Measurements from ENCODE around the gene AAGAB. TPM values are rescaled to one million over a fixed set of nuclear protein-coding genes. Genes with fewer than 3 reads are reported as not detected.

Gene AAGAB
- total RNA-seq, 1 donor from 2014 or later = 23.2 TPM

DNA sequence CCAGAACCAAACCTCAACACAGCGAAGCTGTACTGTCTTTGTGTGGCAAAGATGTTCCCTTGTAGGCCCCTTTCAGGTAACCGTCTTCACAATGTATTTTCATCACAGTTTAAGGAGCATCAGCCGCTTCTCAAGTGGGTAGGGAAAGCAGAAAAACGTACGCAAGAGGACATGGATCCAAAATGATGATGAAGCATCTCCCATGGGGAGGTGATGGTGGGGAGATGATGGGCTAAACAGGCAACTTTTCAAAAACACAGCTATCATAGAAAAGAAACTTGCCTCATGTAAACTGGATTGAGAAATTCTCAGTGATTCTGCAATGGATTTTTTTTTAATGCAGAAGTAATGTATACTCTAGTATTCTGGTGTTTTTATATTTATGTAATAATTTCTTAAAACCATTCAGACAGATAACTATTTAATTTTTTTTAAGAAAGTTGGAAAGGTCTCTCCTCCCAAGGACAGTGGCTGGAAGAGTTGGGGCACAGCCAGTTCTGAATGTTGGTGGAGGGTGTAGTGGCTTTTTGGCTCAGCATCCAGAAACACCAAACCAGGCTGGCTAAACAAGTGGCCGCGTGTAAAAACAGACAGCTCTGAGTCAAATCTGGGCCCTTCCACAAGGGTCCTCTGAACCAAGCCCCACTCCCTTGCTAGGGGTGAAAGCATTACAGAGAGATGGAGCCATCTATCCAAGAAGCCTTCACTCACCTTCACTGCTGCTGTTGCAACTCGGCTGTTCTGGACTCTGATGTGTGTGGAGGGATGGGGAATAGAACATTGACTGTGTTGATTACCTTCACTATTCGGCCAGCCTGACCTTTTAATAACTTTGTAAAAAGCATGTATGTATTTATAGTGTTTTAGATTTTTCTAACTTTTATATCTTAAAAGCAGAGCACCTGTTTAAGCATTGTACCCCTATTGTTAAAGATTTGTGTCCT lies 60.0 kb downstream of the AAGAB start:
- peak; percentile 4 for ATAC-seq
- intact Hi-C loops (cut with DNase I) = no loop called here
- no peak for DNase-seq (ENCODE audit: low spot score)

DNA sequence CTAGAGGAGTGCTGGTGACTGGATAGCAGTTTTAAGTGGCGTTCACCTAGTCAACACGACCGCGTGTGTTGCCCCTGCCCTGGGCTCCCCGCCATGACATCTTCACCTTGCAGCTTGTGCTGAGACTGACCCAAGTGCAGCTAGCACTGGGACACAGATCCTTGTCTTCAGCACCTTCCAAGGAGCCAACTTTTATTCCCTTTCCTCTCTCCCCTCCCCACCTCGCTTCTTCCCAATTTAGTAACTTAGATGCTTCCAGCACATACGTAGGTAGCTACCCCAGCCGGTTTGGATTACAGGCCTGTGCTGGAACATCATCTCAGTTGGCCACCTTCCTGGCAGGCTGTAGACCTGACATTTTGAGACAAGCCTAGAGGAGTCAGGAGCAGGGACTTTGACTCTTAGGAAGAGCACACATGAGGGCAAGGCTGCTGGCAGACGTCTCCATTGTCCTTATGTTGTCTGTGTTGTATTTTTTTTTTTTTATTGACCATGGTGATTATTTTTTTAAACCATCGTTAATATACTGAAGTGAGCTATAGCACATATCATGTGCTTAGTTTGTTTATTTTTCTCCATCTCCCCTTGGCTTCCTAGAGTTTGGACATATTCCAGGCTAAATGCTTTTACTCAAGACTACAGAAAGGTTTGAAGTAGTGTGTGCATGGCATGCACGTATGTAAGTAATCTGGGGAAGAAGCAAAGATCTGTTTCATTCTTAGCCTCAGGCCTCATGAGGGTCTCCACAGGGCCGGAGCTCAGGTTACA lies 61.1 kb downstream of the AAGAB start:
- intact Hi-C loops (cut with DNase I) = no loop called here
- ATAC-seq (no peak), DNase-seq (ENCODE audit: low spot score) (no peak)

DNA sequence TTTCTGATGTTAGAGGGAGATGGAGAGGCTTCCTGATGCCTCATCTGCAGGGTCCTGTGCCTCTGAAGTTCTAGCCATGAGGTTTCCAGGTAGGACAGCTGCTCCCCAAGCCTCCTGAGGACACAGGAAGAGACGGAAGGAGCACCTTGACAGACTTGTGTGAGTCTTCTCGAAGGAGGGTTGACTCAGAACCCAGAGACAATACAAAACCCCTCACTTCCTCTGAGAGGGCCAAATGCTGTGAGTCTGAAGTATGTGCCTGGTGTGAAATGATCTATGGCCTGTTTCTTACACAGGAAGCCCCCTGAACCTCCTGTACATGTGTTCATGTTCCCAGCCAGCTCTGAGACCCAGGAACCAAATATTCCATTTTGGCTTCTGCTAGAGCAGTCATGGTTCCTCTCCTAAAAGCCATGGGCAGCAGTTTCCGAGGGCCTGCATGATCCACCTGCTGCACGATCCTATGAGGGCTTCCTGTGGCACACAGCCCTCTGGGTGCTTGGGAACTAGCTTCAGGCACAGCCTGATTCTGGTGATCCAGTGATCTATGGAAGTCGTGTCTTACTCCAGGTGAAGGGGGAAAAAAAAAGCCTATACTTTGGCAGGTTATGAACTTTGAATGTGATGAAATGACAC lies 62.2 kb downstream of the AAGAB start:
- DNase-seq (ENCODE audit: low spot score) = no peak
- intact Hi-C loops (cut with DNase I) = no loop called here
- ATAC-seq = no peak

DNA sequence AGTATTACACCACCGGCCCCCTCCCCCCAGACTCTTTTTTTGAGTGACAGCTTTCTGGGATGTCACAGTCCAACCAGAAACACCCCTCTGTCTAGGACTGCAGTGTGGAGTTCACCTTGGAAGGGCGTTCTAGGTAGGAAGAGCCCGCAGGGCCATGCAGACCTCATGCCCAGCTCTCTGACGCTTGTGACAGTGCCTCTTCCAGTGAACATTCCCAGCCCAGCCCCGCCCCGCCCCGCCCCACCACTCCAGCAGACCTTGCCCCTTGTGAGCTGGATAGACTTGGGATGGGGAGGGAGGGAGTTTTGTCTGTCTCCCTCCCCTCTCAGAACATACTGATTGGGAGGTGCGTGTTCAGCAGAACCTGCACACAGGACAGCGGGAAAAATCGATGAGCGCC lies 63.6 kb downstream of the AAGAB start:
- intact Hi-C loops (cut with DNase I) = no loop called here
- DNase-seq (ENCODE audit: low spot score) (no peak), ATAC-seq (no peak)

DNA sequence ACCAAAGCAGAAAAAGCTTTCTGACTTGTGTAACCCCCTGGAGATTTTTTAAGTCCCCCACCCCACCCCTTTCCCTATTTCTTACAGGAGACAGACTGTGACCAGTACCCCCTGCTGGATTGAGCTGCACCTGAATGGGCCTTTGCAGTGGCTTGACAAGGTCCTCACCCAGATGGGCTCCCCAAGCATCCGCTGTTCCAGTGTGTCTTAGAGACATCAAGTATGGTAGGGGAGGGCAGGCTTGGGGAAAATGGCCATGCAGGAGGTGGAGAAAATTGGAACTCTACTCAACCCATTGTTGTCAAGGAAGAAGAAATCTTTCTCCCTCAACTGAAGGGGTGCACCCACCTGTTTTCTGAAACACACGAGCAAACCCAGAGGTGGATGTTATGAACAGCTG lies 64.1 kb downstream of the AAGAB start:
- no peak for DNase-seq (ENCODE audit: low spot score)
- ATAC-seq = no peak
- intact Hi-C loops (cut with DNase I) = no loop called here

DNA sequence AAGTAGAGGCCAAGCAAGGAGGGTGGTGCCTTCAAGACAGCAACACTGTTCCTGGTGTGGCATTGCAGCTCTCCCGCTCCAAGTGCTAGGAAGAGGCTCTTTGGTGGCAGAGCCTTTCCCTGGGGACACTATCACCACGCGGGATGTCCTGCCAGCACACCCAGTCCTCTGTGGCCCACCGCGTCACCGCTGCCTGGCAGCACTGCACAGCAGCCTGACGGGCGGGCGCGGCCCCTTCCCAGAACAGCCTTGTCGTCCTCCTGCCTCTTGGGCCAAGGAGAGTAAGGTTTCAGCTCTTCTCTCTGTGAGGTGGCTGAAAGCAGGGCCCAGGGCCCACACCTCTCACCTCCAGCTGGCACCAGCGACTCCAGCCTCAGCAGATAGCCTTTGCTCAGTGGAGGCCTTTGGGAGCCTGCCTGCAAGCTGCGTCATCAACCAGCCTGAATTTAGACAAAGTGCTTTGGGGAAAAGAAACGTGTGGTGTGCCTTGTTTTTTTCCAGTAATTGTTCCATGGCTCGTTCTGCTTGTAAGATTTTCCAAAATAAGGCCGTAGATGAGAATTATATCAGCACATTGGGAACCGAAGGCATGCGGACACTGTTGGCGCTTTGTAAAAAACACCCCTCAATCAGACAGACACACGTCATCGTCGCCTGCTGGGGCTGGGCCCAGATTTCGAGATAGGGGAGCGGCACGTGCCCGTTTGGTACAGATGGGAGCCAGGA lies 65.0 kb downstream of the AAGAB start:
- ATAC-seq = peak; percentile 86
- peak; percentile 91 for DNase-seq (ENCODE audit: low spot score)
- intact Hi-C loops (cut with DNase I) = no loop called here

DNA sequence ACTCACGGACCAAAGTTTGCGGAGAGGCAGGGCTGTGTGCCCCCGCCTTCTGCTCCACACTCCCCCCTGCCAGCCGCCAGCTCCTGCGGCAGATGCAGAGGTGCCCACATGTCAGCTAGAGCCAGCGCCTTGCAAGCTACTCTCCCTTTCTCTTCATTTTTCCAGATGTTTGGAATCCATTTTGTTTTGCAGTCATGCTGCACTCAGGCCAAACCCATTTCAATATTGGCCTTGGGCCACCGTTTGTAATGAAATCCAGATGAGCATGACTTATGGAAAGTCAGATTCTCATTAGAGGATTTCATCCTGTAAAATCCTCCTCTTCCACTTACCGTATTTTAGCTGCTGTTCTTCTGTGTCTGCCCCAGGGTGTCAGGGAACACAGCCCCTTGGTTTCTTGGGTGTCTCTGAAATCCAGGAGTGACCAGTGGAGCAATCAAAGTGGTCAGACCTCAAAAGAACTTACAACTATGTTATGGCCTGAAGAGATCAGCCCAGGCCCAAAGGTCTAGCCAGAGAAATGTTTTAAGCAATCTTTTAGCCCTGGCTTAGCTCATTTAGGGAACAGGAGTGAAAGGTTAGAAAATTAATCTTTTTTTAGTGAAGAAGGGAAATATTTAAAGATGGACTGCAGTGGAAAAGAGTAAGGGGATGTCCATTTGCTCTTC lies 65.8 kb downstream of the AAGAB start:
- DNase-seq (ENCODE audit: low spot score) (peak; percentile 80), ATAC-seq (peak; percentile 61)
- intact Hi-C loops (cut with DNase I) = no loop called here

DNA sequence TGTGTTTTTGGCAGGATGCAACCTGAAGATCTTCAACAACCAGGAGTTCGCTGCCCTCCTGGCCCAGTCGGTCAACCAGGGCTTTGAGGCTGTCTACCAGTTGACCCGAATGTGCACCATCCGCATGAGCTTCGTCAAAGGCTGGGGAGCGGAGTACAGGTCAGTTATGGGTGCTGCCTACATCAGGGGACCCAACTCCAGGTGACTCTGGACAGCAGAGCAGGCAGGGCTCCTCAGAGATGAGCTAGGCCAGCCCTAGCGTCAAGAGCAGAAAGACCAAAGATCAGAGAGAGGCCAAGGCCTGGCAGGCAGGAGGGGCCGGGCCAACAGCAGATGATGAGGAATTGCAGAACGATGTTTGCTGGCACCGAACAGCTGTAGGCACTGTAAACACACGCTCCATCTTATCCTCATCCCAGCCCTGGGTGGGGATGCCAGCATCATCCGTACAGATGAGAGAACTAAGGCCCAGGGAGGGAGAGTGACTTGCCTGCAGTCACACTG lies 67.1 kb downstream of the AAGAB start:
- DNase-seq (ENCODE audit: low spot score) = peak; percentile 55
- intact Hi-C loops (cut with DNase I) = no loop called here
- ATAC-seq = no peak

DNA sequence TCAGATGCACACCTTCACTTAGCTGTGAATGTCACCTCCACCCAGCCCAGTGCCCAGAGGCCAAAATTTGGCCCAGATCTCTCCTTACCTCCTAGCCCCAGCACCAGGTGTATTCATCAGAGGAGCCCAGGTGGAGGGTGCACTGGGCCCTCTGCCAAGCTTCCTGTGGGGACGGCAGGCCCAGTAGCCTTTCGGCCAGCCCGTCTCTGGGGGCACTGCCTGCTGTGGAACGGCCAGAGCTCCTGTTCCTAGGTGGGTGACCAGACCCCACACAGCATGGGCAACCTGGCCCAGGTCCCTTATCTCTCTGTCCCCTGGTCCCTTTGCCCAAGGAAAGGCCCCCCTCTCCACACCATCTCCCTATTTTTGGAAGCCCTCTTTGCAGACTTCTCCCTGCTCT lies 67.8 kb downstream of the AAGAB start:
- DNase-seq (ENCODE audit: low spot score) (peak; percentile 60), ATAC-seq (no peak)
- intact Hi-C loops (cut with DNase I) = no loop called here

DNA sequence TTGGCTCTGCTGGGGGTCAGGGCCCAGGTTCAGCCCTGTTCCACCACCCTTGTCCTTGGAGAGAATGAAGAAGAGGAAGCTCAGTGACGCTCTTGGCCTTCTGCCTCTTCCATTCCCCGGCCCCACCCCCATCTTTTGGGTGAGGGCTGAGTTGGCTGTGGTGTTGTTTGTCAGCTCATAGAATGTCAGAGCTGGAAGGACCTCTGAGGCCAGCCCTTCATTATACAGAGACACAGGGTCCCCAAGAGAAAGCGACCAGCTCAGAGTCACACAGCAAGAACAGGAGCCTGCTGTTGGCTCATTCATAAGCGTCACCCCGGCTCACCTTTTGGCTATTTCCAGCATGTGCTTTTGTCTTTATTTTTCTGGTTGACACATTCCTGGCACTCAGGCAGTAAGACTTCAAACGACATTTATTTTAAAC lies 68.2 kb downstream of the AAGAB start:
- DNase-seq (ENCODE audit: low spot score) (peak; percentile 78), ATAC-seq (peak; percentile 13)
- intact Hi-C loops (cut with DNase I) = no loop called here

DNA sequence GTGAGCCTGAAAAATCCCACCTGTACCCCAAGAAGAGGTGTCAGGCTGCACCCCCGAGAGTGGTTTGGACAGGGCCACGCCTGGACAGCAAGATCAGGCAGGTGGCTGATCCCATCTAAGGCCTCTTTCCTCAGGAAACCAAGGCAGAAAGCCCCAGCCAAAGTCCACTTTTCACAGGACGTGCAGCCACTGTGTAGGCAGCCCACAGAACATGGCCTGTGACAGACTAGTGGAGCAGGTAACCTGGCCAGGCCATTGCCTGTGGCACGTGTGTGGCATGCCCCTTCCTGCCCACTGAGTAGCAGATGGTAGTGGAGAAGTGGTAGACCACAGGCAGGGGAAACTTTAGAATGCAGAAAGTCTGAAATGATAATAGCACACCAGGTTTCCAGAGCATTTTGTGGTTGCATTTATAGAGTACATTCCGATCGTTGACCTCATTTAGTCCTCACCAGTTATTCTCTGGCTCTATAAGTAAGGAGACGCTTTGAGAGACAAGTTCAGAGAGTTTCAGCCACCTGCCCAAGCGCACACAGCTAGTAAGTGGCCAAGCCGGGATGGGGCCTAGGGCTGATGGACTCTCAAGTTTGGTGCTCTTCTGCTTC lies 68.7 kb downstream of the AAGAB start:
- peak; percentile 55 for DNase-seq (ENCODE audit: low spot score)
- ATAC-seq = no peak
- intact Hi-C loops (cut with DNase I) = no loop called here

DNA sequence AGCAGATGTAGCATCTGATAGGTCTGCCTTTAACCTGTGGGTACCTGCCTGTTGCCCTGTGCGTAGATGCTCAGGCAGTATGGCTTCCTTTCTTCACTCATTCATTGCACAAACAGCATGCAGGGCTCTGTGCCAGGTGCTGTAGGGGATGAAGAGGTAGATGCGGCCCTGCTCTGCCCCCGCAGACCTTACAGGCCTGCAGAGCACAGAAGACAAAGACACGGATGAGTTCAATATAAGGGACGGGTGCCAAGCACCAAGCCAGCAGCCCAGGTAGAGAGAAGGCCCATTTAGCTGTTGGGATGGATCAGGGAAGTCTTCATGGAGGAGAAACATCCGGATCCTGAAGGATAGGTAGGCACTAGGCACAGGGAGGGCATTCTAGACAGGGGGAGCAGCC lies 69.4 kb downstream of the AAGAB start:
- DNase-seq (ENCODE audit: low spot score) (peak; percentile 51), ATAC-seq (no peak)
- intact Hi-C loops (cut with DNase I) = no loop called here

DNA sequence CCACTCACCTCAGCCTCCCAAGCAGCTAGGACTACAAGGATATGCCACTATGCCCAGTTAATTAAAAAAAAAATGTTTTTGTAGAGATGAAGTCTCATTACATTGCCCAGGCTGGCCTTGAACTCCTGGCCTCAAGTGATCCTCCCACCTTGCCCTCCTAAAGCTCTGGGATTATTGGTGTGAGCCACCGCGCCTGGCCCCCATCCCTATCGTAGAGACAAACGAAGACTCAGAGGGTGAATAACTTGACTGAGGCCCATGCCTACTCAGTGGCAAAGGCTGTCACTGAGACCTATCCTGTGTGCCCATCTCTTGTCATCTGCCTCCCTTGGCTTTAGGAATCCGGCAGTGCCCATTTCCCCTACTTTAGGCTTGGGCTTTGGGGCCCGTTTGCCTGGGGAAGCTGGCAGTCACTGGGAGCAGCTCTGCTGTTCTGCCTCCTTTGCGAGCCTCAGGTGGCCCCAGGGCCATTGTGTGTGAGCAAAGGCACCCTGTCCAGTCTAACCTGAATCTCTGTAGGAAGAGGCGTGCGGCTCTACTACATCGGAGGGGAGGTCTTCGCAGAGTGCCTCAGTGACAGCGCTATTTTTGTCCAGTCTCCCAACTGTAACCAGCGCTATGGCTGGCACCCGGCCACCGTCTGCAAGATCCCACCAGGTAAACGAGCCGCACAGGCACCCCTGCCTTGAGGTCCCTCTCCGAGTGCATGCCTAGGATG lies 70.1 kb downstream of the AAGAB start:
- ATAC-seq = no peak
- DNase-seq (ENCODE audit: low spot score) = peak; percentile 61
- intact Hi-C loops (cut with DNase I) = no loop called here

DNA sequence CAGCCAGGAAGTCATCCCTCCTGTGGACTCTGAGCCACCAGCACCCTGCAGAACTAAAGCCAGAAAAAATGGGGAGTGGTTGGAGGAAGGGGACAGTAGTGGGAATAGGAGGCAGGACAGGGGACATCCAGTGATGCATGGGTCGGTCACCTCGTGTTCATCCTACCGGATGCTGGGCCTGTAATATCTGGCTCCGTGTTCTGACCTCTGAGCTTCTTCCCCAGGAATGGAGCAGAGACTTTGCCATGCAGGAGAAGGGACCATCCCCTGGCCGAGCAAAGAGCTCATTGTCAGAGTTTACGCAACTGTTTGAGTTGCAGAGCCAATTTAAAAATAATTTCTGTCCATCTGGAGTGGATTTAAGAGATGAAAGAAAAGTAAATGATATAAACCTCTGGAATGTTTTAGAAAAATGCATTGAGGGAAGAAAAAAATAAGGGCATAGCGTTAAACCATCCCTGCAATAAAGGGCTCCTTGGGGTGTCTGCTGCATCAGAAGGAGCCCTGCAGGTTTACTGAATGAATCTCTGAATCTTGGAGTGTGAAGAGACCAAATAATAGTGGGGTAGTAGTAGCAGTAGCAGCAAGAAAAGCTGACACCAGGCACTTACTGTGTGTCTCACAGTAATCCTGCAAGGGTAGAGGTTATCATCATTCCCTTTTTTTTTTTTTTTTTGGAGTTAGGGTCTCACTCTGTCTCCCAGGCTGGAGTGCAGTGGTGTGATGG lies 70.9 kb downstream of the AAGAB start:
- DNase-seq (ENCODE audit: low spot score) (peak; percentile 67), ATAC-seq (peak; percentile 89)
- intact Hi-C loops (cut with DNase I) = no loop called here

DNA sequence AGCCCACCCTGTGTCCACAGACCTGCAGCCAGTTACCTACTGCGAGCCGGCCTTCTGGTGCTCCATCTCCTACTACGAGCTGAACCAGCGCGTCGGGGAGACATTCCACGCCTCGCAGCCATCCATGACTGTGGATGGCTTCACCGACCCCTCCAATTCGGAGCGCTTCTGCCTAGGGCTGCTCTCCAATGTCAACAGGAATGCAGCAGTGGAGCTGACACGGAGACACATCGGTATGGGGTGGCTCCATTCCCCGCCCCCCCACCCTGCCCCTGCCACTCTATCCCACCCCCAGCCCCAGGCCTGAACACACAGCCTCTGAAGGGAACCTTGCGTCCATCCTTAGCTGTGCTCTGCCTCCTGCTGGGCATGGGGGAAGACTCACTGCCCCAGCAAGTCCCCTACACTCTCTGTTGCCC lies 73.2 kb downstream of the AAGAB start:
- intact Hi-C loops (cut with DNase I) = no loop called here
- ATAC-seq (no peak), DNase-seq (ENCODE audit: low spot score) (peak; percentile 53)

DNA sequence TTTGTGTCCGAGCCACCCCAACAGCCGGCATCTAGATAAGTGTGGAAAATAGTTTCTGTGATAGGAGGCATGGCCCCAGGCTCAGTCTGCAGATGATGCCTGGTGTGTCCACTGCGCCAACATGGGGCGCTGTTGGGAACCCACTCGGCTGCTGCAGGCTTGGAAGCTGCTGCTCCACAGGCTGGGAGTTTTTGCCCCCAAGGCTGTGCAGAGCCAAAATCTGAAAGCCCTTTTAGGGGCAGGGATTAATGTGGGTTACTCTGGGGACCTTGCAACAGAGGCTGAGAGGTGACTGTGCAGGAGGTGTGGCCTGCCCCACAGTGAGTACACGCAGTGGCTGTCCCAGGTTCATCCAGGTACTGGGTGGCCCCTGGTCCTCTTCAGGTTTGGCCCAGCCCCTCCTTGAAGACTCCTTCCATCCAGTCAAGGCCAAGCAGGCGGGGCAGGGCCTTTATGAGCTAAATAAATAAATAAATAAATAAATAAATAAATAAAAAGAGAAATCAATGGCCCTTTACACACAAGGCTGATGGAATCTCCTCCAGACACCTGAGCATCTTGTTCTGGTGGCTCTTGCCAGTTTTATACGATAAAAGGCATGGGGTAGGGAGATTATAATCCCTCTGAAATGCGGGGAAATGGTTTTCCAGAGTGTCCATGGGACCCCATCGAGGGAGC lies 73.8 kb downstream of the AAGAB start:
- intact Hi-C loops (cut with DNase I) = no loop called here
- DNase-seq (ENCODE audit: low spot score) (peak; percentile 42), ATAC-seq (no peak)

All from sciatic nerve (tissue), 2 donors.